ENCODE measurements around the gene ZCCHC24. TPM values are rescaled to one million over a fixed set of nuclear protein-coding genes. Genes with fewer than 3 reads are reported as not detected.

Gene ZCCHC24
- total RNA-seq, 2 donors from 2014 or later = 113 to 125 TPM

DNA sequence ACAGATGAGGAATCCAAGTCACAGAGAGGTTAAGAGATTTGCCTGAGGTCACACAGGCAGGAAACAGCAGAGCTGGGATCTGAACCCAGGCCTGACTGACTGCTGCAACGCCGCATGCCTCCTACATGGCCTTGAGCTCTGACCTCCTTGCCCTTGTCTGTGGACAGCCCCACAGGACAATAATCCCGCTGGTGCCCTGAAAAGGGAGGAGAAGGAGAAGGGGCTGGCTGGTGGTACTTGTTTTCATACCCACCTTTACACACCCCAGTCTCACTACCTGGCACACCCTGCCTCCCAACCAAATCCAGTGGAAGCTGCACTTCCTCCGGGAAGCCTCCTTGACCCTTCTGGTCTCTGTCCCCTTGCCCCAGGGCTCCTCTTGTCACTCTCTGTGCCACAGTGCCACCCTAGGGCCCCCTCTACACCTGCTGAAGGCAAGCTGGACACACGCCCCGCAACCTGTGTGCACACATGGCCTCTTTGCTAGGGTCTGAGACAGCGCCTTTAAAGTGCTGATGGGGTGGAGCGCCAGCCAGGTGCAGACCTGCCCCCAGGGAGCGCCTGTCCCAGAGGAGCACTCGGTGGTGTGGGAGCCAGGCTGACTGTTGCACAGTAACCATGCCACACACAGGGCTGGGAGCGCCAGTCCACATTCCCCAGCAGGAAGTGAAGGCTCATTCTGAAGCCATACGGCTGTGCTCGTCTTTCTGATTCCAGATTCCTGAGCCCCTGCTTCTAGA, 38.6 kb downstream of the ZCCHC24 start:
- DNase-seq (ENCODE audit: low spot score) = peak; percentile 64

DNA sequence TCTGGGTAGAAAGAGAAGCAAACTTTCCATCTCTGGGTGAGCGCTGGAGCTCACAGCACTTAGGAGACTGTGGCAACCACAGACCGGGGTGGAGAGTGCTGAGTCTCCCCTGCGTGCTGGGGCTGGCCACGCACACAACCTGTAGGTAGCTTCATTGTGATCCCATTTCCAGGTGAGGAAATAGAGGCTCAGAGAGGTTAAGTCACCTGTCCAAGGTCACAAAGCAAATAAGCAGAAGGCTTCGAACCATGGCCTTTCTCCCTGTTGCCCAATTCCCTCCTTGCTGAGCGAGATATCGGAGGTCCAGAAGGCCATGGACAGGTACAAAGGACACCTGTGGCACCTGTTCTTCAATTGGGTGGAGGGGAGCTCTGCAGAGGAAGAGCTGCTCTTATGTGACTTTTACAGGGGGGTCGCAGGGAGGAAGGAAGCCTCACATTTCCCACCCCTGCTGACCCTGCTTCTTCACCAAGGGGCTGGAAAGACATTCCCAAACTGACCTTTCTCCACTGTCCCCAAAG, 39.4 kb downstream of the ZCCHC24 start:
- DNase-seq (ENCODE audit: low spot score) = no peak
- intact Hi-C loops (cut with DNase I) = no loop called here

More for the DNA sequence above, 38.6 kb downstream of the ZCCHC24 start:
- intact Hi-C loops (cut with DNase I) = no loop called here

DNA sequence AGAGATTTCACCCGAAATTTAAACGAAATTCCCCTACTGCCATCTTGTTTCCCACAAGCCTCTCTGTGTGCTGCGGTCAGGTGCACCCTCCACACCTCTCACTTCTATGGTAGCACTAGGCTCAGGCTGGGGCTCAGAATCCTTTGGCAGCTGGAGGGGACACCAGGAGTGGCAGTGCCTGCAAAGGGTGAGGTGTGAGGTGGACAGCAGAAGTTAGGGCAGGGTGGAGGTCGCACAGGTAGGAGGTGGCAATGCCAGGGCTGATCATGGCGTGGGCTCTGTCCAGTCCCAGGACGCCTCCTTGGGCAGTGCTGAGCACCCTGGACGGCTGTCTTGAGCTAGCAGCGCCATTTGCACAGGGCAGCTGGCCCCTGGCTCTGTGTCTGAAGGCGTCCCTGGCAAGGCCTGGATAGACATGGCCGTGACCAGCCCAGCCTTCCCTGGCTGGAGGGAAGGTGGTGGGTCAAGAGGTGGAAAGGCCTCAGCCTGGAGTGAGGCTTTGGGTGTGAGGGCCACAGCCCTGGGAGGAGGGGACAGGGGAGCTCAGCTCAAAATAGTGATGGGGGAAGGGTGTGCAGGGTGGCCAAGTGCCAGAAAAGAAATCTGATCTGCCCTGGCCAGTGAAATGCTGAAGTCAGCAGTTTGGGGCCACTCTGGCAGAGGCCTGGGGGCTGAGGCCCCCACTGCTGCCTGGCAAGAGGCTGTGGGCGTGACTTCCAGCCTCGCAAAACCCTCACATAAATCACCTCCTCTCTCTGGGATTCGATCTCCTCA, 40.0 kb downstream of the ZCCHC24 start:
- DNase-seq (ENCODE audit: low spot score) = peak; percentile 77
- intact Hi-C loops (cut with DNase I) = no loop called here

DNA sequence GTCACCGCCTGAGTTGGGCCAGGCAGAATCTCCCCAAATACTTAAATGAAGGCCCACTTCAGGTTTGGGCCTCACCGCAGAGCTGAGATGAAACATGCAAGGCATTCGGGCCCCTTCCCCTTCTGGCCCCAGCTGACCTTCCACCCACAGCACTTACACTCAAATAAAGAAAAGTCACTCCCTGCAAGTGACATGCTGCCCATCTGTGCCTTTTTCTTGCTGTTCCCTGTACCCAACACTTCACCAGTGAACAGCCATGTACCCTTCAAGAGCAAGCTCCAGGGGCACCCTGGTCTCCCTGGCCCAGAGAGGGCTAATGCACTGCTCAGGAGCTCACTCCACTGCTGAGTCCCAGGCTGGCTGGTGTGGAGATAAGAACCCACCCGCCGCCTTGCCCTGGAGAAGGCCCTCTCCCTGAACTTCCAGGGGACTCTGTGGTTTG, 40.7 kb downstream of the ZCCHC24 start:
- intact Hi-C loops (cut with DNase I) = loop anchor here in 1 of 2 donors (5.0 kb wide), 1 partner anchor 38 kb away; no protein-coding TSS in a partner anchor
- peak; percentile 72 for DNase-seq (ENCODE audit: low spot score)

DNA sequence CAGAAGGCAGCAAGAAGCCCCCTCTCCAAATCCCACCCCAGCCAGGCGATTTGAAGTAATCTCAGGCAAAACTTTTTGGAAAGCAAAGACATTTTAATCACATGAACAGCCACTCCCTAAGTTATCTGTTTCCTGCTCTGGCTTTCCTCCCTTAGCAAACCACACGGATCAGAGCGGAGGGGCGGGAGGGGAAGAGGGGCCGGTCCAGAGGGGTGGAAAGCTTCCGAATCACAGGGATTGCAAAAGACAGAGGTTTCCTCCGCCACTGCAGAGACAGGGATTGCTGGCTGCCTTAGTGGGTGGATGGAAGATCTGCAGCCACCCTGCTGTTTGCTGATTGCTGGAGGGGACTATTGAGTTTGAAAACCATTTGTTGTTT, 41.2 kb downstream of the ZCCHC24 start:
- intact Hi-C loops (cut with DNase I) = loop anchor here in 1 of 2 donors (5.0 kb wide), 1 partner anchor 38 kb away; no protein-coding TSS in a partner anchor

DNA sequence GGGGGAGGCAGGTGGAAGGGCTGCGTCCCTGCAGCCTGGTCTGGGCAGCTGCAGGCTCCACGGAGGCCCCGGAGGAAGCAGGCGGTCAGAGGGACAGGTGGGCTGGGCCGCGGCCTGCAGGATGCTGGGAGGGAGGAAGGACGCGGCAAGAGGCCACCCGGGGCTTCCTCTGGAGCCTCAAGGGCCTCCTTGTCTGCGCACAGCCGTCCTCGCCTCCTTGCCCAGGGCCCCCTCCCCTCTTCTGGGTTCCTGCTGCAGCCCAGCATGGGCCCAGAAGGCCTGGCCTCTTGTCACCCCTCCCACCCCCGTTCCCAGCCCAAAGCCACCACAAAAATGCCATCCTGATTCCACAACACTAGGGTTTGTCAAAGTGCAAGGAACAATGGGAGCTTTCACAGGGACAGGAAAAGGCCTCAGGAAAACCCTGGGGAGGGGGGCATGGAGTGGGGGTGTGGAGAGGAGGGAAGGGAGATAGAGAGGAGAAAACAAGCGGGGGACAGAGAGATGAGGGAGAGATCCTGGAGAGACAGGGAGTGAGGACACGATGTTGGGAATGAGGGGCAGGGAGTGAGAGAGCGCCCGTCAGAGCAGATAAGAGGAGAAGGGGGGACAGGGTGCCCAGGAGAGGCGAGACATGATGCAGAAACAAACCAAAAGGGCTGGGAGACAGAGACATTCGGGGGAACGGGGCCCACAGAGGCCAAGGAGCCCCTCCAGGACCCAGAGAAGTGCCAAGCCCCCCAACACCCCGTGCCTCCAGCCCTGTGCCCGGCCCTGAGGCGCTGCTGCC, 41.8 kb downstream of the ZCCHC24 start:
- intact Hi-C loops (cut with DNase I) = loop anchor here in 1 of 2 donors (5.0 kb wide), 1 partner anchor 39 kb away; no protein-coding TSS in a partner anchor
- peak; percentile 83 for DNase-seq (ENCODE audit: low spot score)

More for the DNA sequence above, 41.2 kb downstream of the ZCCHC24 start:
- peak; percentile 94 for DNase-seq (ENCODE audit: low spot score)

DNA sequence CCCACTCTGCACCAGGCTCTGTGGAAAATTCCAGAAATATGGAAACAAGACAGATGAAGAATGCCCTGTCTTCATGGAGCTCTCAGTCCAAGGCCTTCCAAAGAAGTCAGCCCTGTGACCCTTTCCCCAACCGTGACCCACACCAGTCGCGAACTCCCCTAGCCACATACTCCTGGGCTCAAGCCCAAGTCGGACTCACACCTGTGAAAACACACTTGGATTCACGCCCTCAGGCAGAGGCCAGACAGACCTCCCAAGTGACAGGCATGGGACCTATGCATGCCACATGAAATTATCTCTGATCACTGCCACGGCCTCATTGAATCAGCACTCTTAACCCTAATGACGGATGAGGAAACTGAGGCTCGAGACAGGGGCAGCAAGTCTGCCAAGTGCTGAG, 42.5 kb downstream of the ZCCHC24 start:
- intact Hi-C loops (cut with DNase I) = loop anchor here in 1 of 2 donors (5.0 kb wide), 1 partner anchor 39 kb away; no protein-coding TSS in a partner anchor

DNA sequence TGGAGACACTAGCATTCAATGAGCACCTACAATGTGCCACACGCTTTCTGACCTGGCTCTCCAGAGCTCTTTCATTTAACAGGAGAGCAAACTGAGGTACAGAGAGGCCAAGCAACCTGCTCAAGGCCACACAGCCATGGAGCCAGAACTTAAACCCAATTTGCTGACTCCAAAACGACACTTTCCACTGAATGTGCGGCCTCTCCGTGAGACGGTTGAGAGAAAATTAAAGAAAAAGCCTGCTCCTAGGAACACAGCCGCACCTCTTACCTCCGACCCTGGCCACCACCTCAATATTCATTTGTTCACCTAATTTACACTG, 42.8 kb downstream of the ZCCHC24 start:
- DNase-seq (ENCODE audit: low spot score) = no peak
- intact Hi-C loops (cut with DNase I) = loop anchor here in 1 of 2 donors (5.0 kb wide), 1 partner anchor 40 kb away; no protein-coding TSS in a partner anchor

More for the DNA sequence above, 42.5 kb downstream of the ZCCHC24 start:
- peak; percentile 44 for DNase-seq (ENCODE audit: low spot score)

DNA sequence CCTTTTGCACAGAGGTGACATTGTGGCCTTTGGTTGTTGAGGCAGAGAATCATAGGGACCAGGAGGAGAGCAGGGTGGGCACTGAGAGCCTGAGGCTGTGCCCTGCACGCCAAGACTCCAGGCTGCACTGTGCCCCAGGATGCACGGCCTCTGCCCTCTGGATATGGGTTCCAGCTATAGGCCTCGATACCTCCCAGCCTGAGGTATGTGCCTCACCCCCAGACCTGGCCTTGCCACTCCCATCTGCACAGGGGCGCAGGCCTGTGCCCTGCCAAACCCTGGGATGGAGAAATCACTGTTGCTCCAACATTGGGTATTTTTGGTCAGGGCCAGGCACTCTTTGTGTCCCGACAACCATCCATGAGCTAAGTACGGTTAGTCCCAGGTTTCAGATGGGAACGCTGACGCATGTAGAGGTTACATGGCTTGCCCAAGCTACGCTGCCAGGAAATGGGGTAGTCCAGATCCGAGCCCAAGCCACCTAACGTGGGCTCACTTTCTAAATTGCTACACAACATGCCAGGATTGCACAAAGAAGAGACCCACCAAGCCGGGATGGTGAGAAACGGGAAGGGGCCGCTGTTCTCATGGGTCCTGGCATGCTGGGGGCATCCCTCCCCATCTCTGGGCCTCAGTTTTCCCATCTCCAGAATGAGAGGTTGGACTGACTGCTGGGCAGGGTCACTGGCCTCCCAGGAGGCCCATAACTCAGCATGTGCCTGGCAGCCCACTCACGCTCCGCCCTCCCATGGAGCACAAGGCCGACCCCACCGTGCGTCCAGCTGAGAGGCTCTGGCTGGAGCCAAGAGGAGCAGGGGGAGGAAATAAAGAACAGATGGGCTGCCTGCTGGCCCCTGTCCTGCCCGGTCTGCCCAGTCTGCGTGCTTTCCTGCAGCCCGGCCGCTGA, 44.2 kb downstream of the ZCCHC24 start:
- intact Hi-C loops (cut with DNase I) = loop anchor here in 1 of 2 donors (5.0 kb wide), 1 partner anchor 41 kb away; no protein-coding TSS in a partner anchor
- peak; percentile 94 for DNase-seq (ENCODE audit: low spot score)

DNA sequence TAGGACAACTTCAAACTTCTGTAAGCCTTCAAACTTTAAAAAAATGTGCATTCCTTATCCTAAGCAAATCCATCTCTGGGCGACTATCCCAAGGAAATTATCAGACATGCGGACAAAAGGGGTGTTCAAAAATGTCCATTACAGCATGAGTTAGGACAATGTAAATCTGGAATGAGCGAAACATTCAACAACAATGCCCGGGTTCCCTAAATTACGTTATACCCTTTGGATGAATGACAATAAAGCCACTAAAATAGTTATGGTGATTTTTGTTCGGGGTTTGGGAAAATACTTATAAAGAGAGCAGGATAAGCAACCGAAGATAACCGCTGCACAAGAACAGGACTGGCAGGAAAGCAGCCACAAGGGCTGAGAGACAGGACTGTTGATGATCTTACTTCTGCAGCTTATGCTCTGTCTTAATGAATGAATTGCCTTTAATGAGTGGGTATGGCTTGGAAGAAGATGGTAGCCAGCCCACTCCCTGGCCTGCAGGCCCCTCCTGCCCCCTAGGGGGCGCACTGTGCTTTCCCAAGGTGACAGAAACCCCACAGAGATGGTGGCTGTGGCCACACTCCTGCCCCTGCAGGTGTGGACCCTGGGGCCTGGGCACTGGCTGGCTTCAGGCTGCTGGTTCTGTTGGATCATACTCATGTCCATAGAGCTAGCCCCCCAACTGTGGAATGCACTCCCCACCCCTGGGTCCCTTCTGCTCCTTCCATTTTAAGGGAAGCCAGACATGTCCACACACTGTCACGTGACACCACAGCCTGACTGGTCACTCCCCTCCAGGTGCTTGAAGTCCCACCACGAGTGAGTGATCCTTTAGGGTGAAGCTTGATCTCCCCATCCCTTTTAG, 45.0 kb downstream of the ZCCHC24 start:
- no peak for DNase-seq (ENCODE audit: low spot score)
- intact Hi-C loops (cut with DNase I) = loop anchor here in 1 of 2 donors (5.0 kb wide), 1 partner anchor 42 kb away; no protein-coding TSS in a partner anchor

DNA sequence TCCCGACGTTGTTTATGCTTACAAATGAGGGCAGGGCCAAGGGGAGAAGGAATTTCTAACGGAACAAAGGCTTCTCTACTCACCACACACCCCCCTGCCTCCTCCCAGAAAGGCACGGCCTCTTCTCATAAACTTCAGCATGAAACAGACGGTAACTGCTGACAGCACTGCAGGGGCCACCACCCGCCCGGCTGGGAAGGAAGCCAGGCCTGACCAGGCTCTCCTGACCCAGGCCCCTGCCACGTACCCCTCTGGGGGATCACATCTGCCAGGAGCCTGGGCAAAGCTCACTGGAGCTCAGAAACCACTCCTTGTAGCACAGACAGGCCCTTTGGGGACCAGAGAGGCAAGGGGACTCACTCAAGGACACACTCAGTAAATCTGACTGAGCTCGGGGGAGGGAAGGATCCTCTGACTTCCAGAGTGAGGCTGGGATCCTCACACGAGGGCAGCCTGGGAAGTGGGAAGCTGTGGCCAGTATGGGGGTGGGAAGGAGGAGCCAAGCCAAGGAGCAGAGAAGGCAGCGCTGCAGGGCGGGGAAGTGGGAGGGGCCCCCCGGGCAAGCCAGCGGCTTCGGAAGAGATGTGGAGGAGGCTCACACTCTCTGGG, 46.1 kb downstream of the ZCCHC24 start:
- intact Hi-C loops (cut with DNase I) = no loop called here
- DNase-seq (ENCODE audit: low spot score) = peak; percentile 97

DNA sequence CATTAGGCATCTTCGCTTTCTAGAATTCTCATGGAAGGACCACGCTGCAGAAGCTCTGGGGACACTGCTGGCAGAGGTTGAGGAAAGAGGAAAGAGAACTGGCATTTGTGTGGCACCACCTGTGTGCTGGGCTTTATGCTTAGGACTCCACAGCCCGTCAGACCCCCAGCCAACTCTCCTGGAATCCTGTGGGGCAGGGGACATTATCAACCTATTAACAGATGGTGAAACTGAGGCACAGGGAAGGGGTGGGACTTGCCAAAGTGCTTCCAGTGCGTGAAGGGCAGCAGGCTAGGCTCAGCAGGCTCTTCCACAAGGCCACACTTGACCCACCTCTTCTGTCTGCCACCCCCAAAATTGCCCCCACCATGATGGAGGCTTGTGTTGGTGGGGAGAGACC, 46.8 kb downstream of the ZCCHC24 start:
- no peak for DNase-seq (ENCODE audit: low spot score)
- intact Hi-C loops (cut with DNase I) = no loop called here

DNA sequence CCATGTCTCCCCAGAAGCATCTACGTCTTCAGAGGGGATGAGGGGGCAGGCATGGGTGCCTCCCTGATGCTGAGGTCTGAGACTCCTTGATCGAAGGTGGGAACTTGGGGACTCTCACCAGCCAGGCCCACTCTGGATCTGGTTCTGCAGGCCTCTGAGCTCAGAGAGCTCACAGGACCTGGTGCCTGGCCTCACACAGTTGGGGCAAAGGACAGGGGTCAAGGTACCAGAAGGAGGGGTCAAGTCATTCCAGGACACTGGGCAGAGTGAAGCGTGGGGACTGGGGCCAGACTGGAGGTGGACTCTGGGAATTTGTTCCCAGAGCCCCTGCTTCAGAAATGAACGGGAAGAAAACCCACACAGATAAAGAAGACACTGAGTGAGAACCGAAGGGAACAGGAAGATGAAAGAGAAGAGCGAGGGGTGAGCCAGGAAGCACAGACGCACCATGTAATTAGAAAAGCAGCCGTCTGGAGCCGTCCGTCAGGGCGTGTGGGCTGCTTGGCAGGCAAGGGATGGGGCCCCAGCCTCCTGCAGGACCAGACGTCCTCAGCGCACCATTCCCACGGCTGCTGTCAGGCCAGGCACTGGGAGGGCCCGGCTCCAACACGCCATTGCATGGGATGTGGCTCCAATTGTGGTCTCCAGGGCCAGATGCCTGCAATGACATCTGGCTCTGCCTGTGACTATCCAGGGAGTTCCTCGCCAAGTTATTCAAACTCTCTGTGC, 47.7 kb downstream of the ZCCHC24 start:
- intact Hi-C loops (cut with DNase I) = no loop called here
- DNase-seq (ENCODE audit: low spot score) = peak; percentile 95

DNA sequence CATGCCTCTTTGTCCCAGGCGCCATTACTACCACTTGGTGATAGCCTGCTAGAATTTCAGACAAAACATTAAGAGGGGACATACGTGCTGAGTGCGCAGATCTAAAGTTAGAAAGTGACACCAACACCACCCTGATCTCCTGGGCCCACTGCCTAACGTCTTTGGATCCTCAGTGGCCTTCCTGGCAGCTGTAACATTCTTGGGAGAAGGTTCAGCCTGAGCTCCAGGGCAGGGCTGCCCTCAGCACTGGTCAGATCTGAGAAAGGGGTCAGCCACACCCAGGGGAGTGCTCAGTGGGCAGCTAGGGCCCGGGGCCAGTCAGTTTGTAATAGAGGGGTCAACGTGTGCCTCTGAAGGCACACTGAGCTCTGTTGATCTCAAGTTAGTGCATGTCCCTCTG, 48.4 kb downstream of the ZCCHC24 start:
- intact Hi-C loops (cut with DNase I) = no loop called here
- peak; percentile 71 for DNase-seq (ENCODE audit: low spot score)

DNA sequence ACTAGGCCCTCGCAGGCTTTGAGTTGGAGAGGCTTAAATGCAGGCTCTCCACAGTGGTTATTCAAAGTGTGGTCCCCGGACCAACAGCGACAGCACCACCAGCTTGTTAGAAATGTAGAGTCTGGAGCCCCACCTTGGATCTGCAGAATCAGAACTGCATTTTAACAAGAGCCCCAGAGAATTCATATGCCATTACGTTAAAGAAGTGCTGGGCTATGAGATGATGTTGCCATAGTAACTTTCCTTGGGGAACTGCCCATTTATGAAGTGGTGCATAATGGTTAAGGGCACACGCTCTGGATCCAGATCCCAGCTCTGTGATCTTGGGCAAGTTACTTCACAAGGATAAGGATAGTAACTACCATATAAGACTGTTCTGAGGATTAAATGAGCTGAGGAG, 48.9 kb downstream of the ZCCHC24 start:
- intact Hi-C loops (cut with DNase I) = no loop called here
- DNase-seq (ENCODE audit: low spot score) = peak; percentile 11

DNA sequence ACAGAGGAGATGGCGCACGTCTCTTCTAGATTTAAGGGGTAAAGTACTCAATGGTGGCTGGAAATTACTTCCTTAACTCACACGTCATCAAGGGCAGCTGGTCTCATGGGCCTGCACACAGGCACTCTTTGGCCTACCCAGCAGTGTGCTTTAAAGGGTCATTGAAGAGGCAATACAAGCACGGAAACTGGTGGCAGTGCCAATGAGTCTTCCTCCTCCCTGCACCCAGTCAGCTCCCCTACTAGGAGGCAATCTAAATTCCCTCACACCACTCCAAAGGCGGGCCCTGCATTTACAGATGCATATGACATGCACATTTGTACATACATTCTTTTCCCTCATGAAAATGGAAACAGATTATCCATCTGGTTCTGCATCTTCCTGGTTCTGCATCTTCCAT, 50.8 kb downstream of the ZCCHC24 start:
- intact Hi-C loops (cut with DNase I) = no loop called here
- peak; percentile 48 for DNase-seq (ENCODE audit: low spot score)

Measured in posterior vena cava (tissue), 2 donors.